IMR-90 (cell line): ENCODE results near the gene PCED1A. TPM values are rescaled to one million over a fixed set of nuclear protein-coding genes. Genes with fewer than 3 reads are reported as not detected.

ENCODE experiments used
- ATAC-seq: fragments of 200-7000 bp; cut with Tn5 transposase; 2 replicates; pipeline ENCODE4 v1.9.1; 2020; ENCODE audit warnings: low read depth, mild to moderate bottlenecking, moderate library complexity
- BruUV-seq: library from RNA; stranded (reverse); fragments of 400-500 nt; replicated peaks from 2 replicates; lab custom pipeline; 2021; lab: Mats Ljungman, UMichigan
- CTCF ChIA-PET: fragments of 300-600 bp; formaldehyde crosslinking; extraction: SDS; loops from one replicate; lab custom pipeline; 2021; ENCODE audit warnings: antibody characterized with exemption; lab: Yijun Ruan, JAX
- POLR2A ChIA-PET: fragments of 300-600 bp; sonication (Branson Sonifier 250); formaldehyde crosslinking; loops from one replicate; lab custom pipeline; 2022; ENCODE audit warnings: antibody characterized with exemption; ENCODE audit not compliant: unreplicated experiment; lab: Charles Lee
- DNase-seq: peaks from one replicate; pipeline ENCODE4 v3.0.0; 2013
- H2AFZ ChIP-seq: replicated peaks from 2 replicates; pipeline ENCODE3; 2013; ENCODE audit warnings: low read length, mild to moderate bottlenecking; ENCODE audit not compliant: poor library complexity
- H2AK5ac ChIP-seq: 2 replicates; pipeline ENCODE4 v1.6.1; 2013; ENCODE audit warnings: low read depth, low read length, inconsistent platforms
- H2AK9ac ChIP-seq: replicated peaks from 2 replicates; pipeline ENCODE3; 2013; ENCODE audit warnings: mild to moderate bottlenecking, low read depth, low read length, moderate library complexity; ENCODE audit not compliant: poor library complexity
- H2BK120ac ChIP-seq: 2 replicates; pipeline ENCODE4 v1.6.1; 2013; ENCODE audit warnings: low read depth, low read length, inconsistent platforms
- H2BK15ac ChIP-seq: 3 replicates; pipeline ENCODE4 v1.6.1; 2013; ENCODE audit warnings: low read depth, low read length, inconsistent platforms
- H2BK20ac ChIP-seq: 2 replicates; pipeline ENCODE4 v1.6.1; 2013; ENCODE audit warnings: low read depth, mild to moderate bottlenecking, inconsistent platforms, low read length, moderate library complexity
- H2BK5ac ChIP-seq: 2 replicates; pipeline ENCODE4 v1.6.1; 2013; ENCODE audit warnings: mild to moderate bottlenecking, low read depth, low read length, inconsistent platforms; ENCODE audit not compliant: poor library complexity, severe bottlenecking
- H3K14ac ChIP-seq: replicated peaks from 2 replicates; pipeline ENCODE4 v1.6.1; 2013; ENCODE audit warnings: low read depth, low read length, inconsistent platforms
- H3K18ac ChIP-seq: 2 replicates; pipeline ENCODE4 v1.6.1; 2013; ENCODE audit warnings: low read depth, low read length, control low read depth
- H3K23ac ChIP-seq: 2 replicates; pipeline ENCODE4 v1.6.1; 2013; ENCODE audit warnings: low read depth, low read length, inconsistent platforms
- H3K27ac ChIP-seq: 2 replicates; pipeline ENCODE4 v1.5.1; 2013; ENCODE audit warnings: mild to moderate bottlenecking, control low read depth, low read length; ENCODE audit not compliant: insufficient read depth
- H3K27me3 ChIP-seq: 2 replicates; pipeline ENCODE4 v1.6.1; 2013; ENCODE audit warnings: low read length; ENCODE audit not compliant: control insufficient read depth, insufficient read depth
- H3K36me3 ChIP-seq: 2 replicates; pipeline ENCODE4 v1.6.1; 2013; ENCODE audit warnings: low read length, mixed read lengths; ENCODE audit not compliant: control insufficient read depth, insufficient read depth
- H3K4ac ChIP-seq: 2 replicates; pipeline ENCODE4 v1.6.1; 2013; ENCODE audit warnings: low read depth, low read length, inconsistent platforms
- H3K4me1 ChIP-seq: 2 replicates; pipeline ENCODE4 v1.6.1; 2013; ENCODE audit warnings: low read length, mixed read lengths; ENCODE audit not compliant: control insufficient read depth, insufficient read depth
- H3K4me2 ChIP-seq: 2 replicates; pipeline ENCODE4 v1.6.1; 2013; ENCODE audit warnings: low read depth, mild to moderate bottlenecking, control low read depth, low read length, moderate library complexity
- H3K4me3 ChIP-seq: 2 replicates; pipeline ENCODE4 v1.5.1; 2013; ENCODE audit warnings: low read depth, mild to moderate bottlenecking, control low read depth, low read length, moderate library complexity; ENCODE audit not compliant: insufficient read depth
- H3K56ac ChIP-seq: 2 replicates; pipeline ENCODE4 v1.6.1; 2013; ENCODE audit warnings: low read length, inconsistent platforms; ENCODE audit not compliant: insufficient read depth; ENCODE audit errors: extremely low read depth
- H3K79me1 ChIP-seq, 2 experiments: 2 replicates each; pipeline ENCODE4 v1.6.1; 2013; ENCODE audit warnings: low read length in 2 of 2, inconsistent platforms in 1 of 2, low read depth in 1 of 2
- H3K9ac ChIP-seq: 2 replicates; pipeline ENCODE4 v1.6.1; 2013; ENCODE audit warnings: low read depth, low read length, control low read depth
- H3K9me1 ChIP-seq: 2 replicates; pipeline ENCODE4 v1.6.1; 2013; ENCODE audit warnings: low read length, inconsistent platforms; ENCODE audit not compliant: insufficient read depth
- H3K9me3 ChIP-seq: 2 replicates; pipeline ENCODE4 v1.6.1; 2013; ENCODE audit warnings: low read length; ENCODE audit not compliant: control insufficient read depth, insufficient read depth
- H4K20me1 ChIP-seq: 2 replicates; pipeline ENCODE4 v1.6.1; 2013; ENCODE audit warnings: low read length, inconsistent platforms; ENCODE audit not compliant: insufficient read depth
- H4K5ac ChIP-seq: 2 replicates; pipeline ENCODE4 v1.6.1; 2013; ENCODE audit warnings: mild to moderate bottlenecking, low read depth, low read length, control low read depth
- H4K8ac ChIP-seq, 2 experiments: 2 replicates each; pipeline ENCODE4 v1.6.1; 2013; ENCODE audit warnings: low read depth in 2 of 2, low read length in 2 of 2, control low read depth in 1 of 2, inconsistent platforms in 1 of 2
- H4K91ac ChIP-seq: 2 replicates; pipeline ENCODE4 v1.6.1; 2013; ENCODE audit warnings: low read depth, low read length, inconsistent platforms; ENCODE audit not compliant: insufficient read depth
- BHLHE40 ChIP-seq: fragments of 150-350 bp; IDR thresholded peaks from 2 replicates; pipeline ENCODE4 v1.6.1; 2016; ENCODE audit warnings: mild to moderate bottlenecking, low read depth, low read length
- CEBPB ChIP-seq: IDR thresholded peaks from 2 replicates; pipeline ENCODE4 v1.6.1; 2012; ENCODE audit warnings: low read depth, low read length, improper control_type of control experiment
- CHD1 ChIP-seq: IDR thresholded peaks from 2 replicates; pipeline ENCODE4 v1.6.1; 2012; ENCODE audit warnings: low read depth, low read length, improper control_type of control experiment
- ELK1 ChIP-seq: fragments of 150-350 bp; IDR thresholded peaks from 2 replicates; pipeline ENCODE4 v1.6.1; 2016; ENCODE audit warnings: low read depth, mild to moderate bottlenecking, low read length, moderate library complexity, borderline replicate concordance
- FOS ChIP-seq: fragments of 150-350 bp; IDR thresholded peaks from 2 replicates; pipeline ENCODE4 v1.6.1; 2016; ENCODE audit warnings: low read depth, low read length
- MAFK ChIP-seq: IDR thresholded peaks from 2 replicates; pipeline ENCODE4 v1.6.1; 2012; ENCODE audit warnings: low read depth, low read length, improper control_type of control experiment
- MAZ ChIP-seq: IDR thresholded peaks from 2 replicates; pipeline ENCODE4 v1.6.1; 2012; ENCODE audit warnings: low read depth, mild to moderate bottlenecking, low read length, improper control_type of control experiment, moderate library complexity, borderline replicate concordance
- MXI1 ChIP-seq: IDR thresholded peaks from 2 replicates; pipeline ENCODE4 v1.6.1; 2012; ENCODE audit warnings: low read depth, mild to moderate bottlenecking, low read length, moderate library complexity, borderline replicate concordance
- NFE2L2 ChIP-seq: fragments of 150-350 bp; IDR thresholded peaks from 2 replicates; pipeline ENCODE4 v1.6.1; 2016; ENCODE audit warnings: low read depth, mild to moderate bottlenecking, low read length
- POLR2A ChIP-seq: IDR thresholded peaks from 2 replicates; pipeline ENCODE4 v1.6.1; 2012; ENCODE audit warnings: mild to moderate bottlenecking, low read depth, low read length
- RAD21 ChIP-seq: IDR thresholded peaks from 2 replicates; pipeline ENCODE4 v1.6.1; 2012; ENCODE audit warnings: low read length, improper control_type of control experiment
- RCOR1 ChIP-seq: IDR thresholded peaks from 2 replicates; pipeline ENCODE4 v1.6.1; 2012; ENCODE audit warnings: mild to moderate bottlenecking, low read length, improper control_type of control experiment; ENCODE audit not compliant: insufficient replicate concordance
- RFX5 ChIP-seq: IDR thresholded peaks from 2 replicates; pipeline ENCODE4 v1.8.0; 2012; ENCODE audit warnings: low read depth, mild to moderate bottlenecking, low read length, moderate library complexity
- SMC3 ChIP-seq: fragments of 150-350 bp; IDR thresholded peaks from 2 replicates; pipeline ENCODE4 v1.6.1; 2016; ENCODE audit warnings: low read depth, mild to moderate bottlenecking, antibody characterized with exemption, low read length, moderate library complexity
- WGBS, 2 experiments: methylation state at CpG; one replicate each; pipeline versions ENCODE4 v1.1.5 to v1.1.7; 2013; ENCODE audit warnings: missing lambda C conversion rate in 2 of 2; ENCODE audit not compliant: insufficient read length in 1 of 2; ENCODE audit errors: extremely low coverage in 2 of 2; 5-methylcytosine and 5-hydroxymethylcytosine counted together
- dilution Hi-C: fragments of 300-500 bp; cut with HindIII; formaldehyde crosslinking; loops from one replicate; pipeline ENCODE4 v1.14.3; 2018; ENCODE audit warnings: low sequenced_read_pairs; ENCODE audit not compliant: unreplicated experiment
- in situ Hi-C: fragments of 300-500 bp; cut with MboI; formaldehyde crosslinking; loops from 3 replicates; pipeline ENCODE4 v1.14.3; 2019; ENCODE audit warnings: low sequenced_read_pairs, inconsistent platforms, mixed read lengths
- intact Hi-C: fragments of 100-400 bp; cut with micrococcal nuclease; formaldehyde crosslinking; loops from 2 replicates; pipeline ENCODE4 v1.10.0; 2022
- polyA plus RNA-seq, 3 experiments: library from polyadenylated mRNA; depleted of rRNA; stranded (reverse); fragments of >200 nt; gene quantifications; 2 replicates each; pipeline ENCODE4 v1.2.3, GENCODE V29; 2012; ENCODE audit warnings: low replicate concordance in 1 of 3
- total RNA-seq: library from RNA; depleted of rRNA; stranded (reverse); fragments of >200 nt; gene quantifications from 2 replicates; pipeline ENCODE4 v1.2.3, GENCODE V29; 2012
- TF ChIP-seq, protein P1 (sequence below): fragments of 150-350 bp; IDR thresholded peaks from 2 replicates; pipeline ENCODE4 v1.6.1; 2017; ENCODE audit warnings: mild to moderate bottlenecking, antibody characterized with exemption, low read length, low read depth
- TF ChIP-seq, protein P2 (sequence below): conservative IDR thresholded peaks from 2 replicates; pipeline ENCODE4 v1.5.1; 2012; ENCODE audit warnings: mild to moderate bottlenecking, low read depth, low read length, improper control_type of control experiment

The PCED1A gene
- total and polyA plus RNA-seq, 2 of the 4 experiments (the other 2 are of a cell fraction) = 9.7 to 33.4 TPM

DNA sequence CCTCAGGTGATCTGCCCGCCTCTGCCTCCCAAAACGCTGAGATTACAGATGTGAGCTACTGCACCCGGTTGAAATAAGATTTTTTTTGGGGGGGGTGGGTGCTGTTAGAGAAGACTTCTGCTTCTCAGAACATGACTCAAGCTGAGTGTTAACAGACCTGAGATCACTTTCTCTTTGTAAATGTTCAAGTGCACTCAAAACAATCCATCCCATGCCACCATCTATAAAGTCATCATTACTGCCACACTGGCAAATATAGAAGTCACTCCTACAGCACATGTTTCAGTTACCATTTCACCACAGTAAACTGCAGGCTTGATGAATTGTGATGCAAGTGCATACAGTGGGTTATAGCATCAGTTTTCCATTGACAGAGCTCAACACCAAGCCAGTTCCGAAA is 9.1 kb upstream of the PCED1A start:
- H2AK5ac ChIP-seq = no peak overlapping the region
- H3K4me3 ChIP-seq = no peak overlapping the region
- ATAC-seq = no peak
- H2BK20ac ChIP-seq = no peak overlapping the region
- H3K4me2 ChIP-seq = no peak overlapping the region
- no peak overlapping the region for H2BK5ac ChIP-seq
- no peak overlapping the region for H2BK15ac ChIP-seq
- no peak overlapping the region for H3K18ac ChIP-seq
- intact Hi-C loops = no loop called here
- H3K4me1 ChIP-seq = peaks cover 3% of the 10 kb centered on the region; the same call in 1 of the 2 replicates
- no peak overlapping the region for H3K14ac ChIP-seq
- TF ChIP-seq RCOR1 (no peak), FOS (no peak), MAZ (no peak), SMC3 (no peak), CEBPB (no peak), MAFK (no peak), CHD1 (no peak), POLR2A (no peak), MXI1 (no peak), ELK1 (no peak), BHLHE40 (no peak), RFX5 (no peak), RAD21 (no peak), NFE2L2 (no peak)
- TF ChIP-seq, protein P1, sequence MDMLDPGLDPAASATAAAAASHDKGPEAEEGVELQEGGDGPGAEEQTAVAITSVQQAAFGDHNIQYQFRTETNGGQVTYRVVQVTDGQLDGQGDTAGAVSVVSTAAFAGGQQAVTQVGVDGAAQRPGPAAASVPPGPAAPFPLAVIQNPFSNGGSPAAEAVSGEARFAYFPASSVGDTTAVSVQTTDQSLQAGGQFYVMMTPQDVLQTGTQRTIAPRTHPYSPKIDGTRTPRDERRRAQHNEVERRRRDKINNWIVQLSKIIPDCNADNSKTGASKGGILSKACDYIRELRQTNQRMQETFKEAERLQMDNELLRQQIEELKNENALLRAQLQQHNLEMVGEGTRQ = no peak
- TF ChIP-seq, protein P2, sequence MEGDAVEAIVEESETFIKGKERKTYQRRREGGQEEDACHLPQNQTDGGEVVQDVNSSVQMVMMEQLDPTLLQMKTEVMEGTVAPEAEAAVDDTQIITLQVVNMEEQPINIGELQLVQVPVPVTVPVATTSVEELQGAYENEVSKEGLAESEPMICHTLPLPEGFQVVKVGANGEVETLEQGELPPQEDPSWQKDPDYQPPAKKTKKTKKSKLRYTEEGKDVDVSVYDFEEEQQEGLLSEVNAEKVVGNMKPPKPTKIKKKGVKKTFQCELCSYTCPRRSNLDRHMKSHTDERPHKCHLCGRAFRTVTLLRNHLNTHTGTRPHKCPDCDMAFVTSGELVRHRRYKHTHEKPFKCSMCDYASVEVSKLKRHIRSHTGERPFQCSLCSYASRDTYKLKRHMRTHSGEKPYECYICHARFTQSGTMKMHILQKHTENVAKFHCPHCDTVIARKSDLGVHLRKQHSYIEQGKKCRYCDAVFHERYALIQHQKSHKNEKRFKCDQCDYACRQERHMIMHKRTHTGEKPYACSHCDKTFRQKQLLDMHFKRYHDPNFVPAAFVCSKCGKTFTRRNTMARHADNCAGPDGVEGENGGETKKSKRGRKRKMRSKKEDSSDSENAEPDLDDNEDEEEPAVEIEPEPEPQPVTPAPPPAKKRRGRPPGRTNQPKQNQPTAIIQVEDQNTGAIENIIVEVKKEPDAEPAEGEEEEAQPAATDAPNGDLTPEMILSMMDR = no peak
- ChIA-PET CTCF (interaction anchor here (1.2 to 1.3 kb wide), 2 partner anchors 94 to 97 kb away, joined by 4 read pairs; no protein-coding TSS in a partner anchor), POLR2A (no interaction called here)
- peaks cover 3% of the 10 kb centered on the region; the same call in 1 of the 2 replicates for H3K36me3 ChIP-seq
- no peak overlapping the region for H3K27ac ChIP-seq
- in situ Hi-C loops = loop anchor here (25.0 kb wide), 1 partner anchor 337 kb away; the partner anchor contains the start of gene ZNF343
- H2AFZ ChIP-seq = no peak overlapping the region
- H4K5ac ChIP-seq = no peak overlapping the region
- no peaks in the 10 kb centered on the region for H3K27me3 ChIP-seq
- H3K9ac ChIP-seq = no peak overlapping the region
- H3K9me1 ChIP-seq = no peaks in the 10 kb centered on the region; the same call in 1 of the 2 replicates
- no peak overlapping the region for H4K8ac ChIP-seq
- WGBS, 2 experiments = no CpG with 5 or more reads among the region's 4 CpGs
- peaks cover 8% of the 10 kb centered on the region; the same call in 1 of the 2 replicates for H4K20me1 ChIP-seq
- no peak overlapping the region for H3K56ac ChIP-seq
- dilution Hi-C loops = no loop called here
- H2AK9ac ChIP-seq = no peak overlapping the region
- no TSS peak for BruUV-seq
- H3K9me3 ChIP-seq = no peaks in the 10 kb centered on the region
- DNase-seq = no peak
- no peak overlapping the region for H3K23ac ChIP-seq
- H3K4ac ChIP-seq = no peak overlapping the region
- peaks cover 8 to 41% of the 10 kb centered on the region in 2 experiments for H3K79me1 ChIP-seq
- H2BK120ac ChIP-seq = no peak overlapping the region
- H4K91ac ChIP-seq = no peak overlapping the region
